ENCODE measurements around the gene GRAP2.

The GRAP2 gene

DNA sequence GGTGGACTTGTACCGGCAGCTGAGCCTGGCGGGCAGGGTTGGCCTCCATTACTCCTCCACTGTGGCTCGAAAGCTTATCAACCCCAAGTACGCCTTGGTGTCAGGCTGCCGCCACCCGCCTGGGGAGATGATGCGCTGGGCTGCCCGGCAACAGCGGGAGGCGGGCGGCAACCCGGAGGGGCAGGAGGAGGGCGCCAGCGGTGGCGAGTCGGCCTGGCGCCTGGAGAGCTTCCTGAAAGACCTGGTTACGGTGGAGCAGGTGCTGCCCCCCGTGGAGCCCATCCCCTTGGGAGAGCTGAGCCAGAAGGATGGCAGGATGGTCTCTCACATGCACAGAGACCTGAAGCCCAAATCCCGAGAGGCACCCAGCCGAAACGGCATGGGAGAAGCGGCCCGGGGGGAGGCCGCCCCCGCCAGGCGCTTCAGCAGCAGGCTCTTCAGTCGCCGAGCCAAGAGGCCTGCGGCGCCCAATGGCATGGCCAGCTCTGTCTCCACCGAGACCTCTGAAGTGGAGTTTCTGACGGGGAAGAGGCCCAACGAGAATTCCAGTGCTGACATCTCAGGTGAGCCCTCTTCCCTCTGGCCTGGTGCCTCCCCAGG, 120.6 kb downstream of the GRAP2 start:
- no peak for DNase-seq

DNA sequence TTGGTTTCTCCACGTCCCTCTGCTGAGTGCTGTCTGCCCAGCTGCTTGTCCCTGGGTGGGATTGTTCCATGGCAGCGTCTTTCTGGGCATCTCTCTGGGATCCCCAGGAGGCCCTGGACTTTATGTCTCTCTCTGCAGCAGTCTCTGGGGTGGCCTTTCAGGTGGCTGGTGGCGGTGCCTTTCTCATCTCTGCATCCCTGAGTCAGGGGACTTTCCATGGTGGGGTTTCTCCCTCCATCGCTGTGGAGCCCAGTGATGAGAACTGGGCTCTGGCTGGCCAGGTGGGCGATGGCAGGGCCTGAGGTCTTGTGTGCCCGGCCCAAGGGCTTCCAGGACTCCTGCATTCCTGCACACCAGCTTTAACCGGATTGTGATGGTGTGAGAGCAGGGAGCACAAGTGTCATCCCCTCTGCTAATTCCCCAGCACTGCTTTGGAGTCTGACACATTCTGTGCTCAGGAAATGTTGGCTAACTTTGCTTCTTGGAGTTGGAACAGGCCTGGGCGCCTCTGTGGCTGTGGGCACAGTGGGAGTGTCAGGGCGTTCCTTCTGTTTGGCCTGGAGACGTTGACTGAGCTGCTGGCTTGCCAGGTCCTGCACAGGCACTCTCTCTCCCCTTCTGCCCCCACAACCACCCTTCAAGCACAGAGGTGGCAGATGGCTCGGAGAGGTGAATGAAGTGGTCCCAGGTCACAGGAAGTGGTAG, 121.8 kb downstream of the GRAP2 start:
- DNase-seq, result no peak

Measured in NCI-H526 (cell line).